IMR-90 (cell line): ENCODE results near the gene ARHGAP19. TPM values are rescaled to one million over a fixed set of nuclear protein-coding genes. Genes with fewer than 3 reads are reported as not detected.

Source experiments
- ATAC-seq: fragments of 200-7000 bp; cut with Tn5 transposase; 2 replicates; pipeline ENCODE4 v1.9.1; 2020; ENCODE audit warnings: low read depth, mild to moderate bottlenecking, moderate library complexity
- BruUV-seq: library from RNA; stranded (reverse); fragments of 400-500 nt; replicated peaks from 2 replicates; lab custom pipeline; 2021; lab: Mats Ljungman, UMichigan
- CTCF ChIA-PET: fragments of 300-600 bp; formaldehyde crosslinking; extraction: SDS; loops from one replicate; lab custom pipeline; 2021; ENCODE audit warnings: antibody characterized with exemption; lab: Yijun Ruan, JAX
- POLR2A ChIA-PET: fragments of 300-600 bp; sonication (Branson Sonifier 250); formaldehyde crosslinking; loops from one replicate; lab custom pipeline; 2022; ENCODE audit warnings: antibody characterized with exemption; ENCODE audit not compliant: unreplicated experiment; lab: Charles Lee
- DNase-seq: peaks from one replicate; pipeline ENCODE4 v3.0.0; 2013
- H2AFZ ChIP-seq: replicated peaks from 2 replicates; pipeline ENCODE3; 2013; ENCODE audit warnings: low read length, mild to moderate bottlenecking; ENCODE audit not compliant: poor library complexity
- H2AK5ac ChIP-seq: 2 replicates; pipeline ENCODE4 v1.6.1; 2013; ENCODE audit warnings: low read depth, low read length, inconsistent platforms
- H2AK9ac ChIP-seq: replicated peaks from 2 replicates; pipeline ENCODE3; 2013; ENCODE audit warnings: mild to moderate bottlenecking, low read depth, low read length, moderate library complexity; ENCODE audit not compliant: poor library complexity
- H2BK120ac ChIP-seq: 2 replicates; pipeline ENCODE4 v1.6.1; 2013; ENCODE audit warnings: low read depth, low read length, inconsistent platforms
- H2BK15ac ChIP-seq: 3 replicates; pipeline ENCODE4 v1.6.1; 2013; ENCODE audit warnings: low read depth, low read length, inconsistent platforms
- H2BK20ac ChIP-seq: 2 replicates; pipeline ENCODE4 v1.6.1; 2013; ENCODE audit warnings: low read depth, mild to moderate bottlenecking, inconsistent platforms, low read length, moderate library complexity
- H2BK5ac ChIP-seq: 2 replicates; pipeline ENCODE4 v1.6.1; 2013; ENCODE audit warnings: mild to moderate bottlenecking, low read depth, low read length, inconsistent platforms; ENCODE audit not compliant: poor library complexity, severe bottlenecking
- H3K14ac ChIP-seq: replicated peaks from 2 replicates; pipeline ENCODE4 v1.6.1; 2013; ENCODE audit warnings: low read depth, low read length, inconsistent platforms
- H3K18ac ChIP-seq: 2 replicates; pipeline ENCODE4 v1.6.1; 2013; ENCODE audit warnings: low read depth, low read length, control low read depth
- H3K23ac ChIP-seq: 2 replicates; pipeline ENCODE4 v1.6.1; 2013; ENCODE audit warnings: low read depth, low read length, inconsistent platforms
- H3K27ac ChIP-seq: 2 replicates; pipeline ENCODE4 v1.5.1; 2013; ENCODE audit warnings: mild to moderate bottlenecking, control low read depth, low read length; ENCODE audit not compliant: insufficient read depth
- H3K27me3 ChIP-seq: 2 replicates; pipeline ENCODE4 v1.6.1; 2013; ENCODE audit warnings: low read length; ENCODE audit not compliant: control insufficient read depth, insufficient read depth
- H3K36me3 ChIP-seq: 2 replicates; pipeline ENCODE4 v1.6.1; 2013; ENCODE audit warnings: low read length, mixed read lengths; ENCODE audit not compliant: control insufficient read depth, insufficient read depth
- H3K4ac ChIP-seq: 2 replicates; pipeline ENCODE4 v1.6.1; 2013; ENCODE audit warnings: low read depth, low read length, inconsistent platforms
- H3K4me1 ChIP-seq: 2 replicates; pipeline ENCODE4 v1.6.1; 2013; ENCODE audit warnings: low read length, mixed read lengths; ENCODE audit not compliant: control insufficient read depth, insufficient read depth
- H3K4me2 ChIP-seq: 2 replicates; pipeline ENCODE4 v1.6.1; 2013; ENCODE audit warnings: low read depth, mild to moderate bottlenecking, control low read depth, low read length, moderate library complexity
- H3K4me3 ChIP-seq: 2 replicates; pipeline ENCODE4 v1.5.1; 2013; ENCODE audit warnings: low read depth, mild to moderate bottlenecking, control low read depth, low read length, moderate library complexity; ENCODE audit not compliant: insufficient read depth
- H3K56ac ChIP-seq: 2 replicates; pipeline ENCODE4 v1.6.1; 2013; ENCODE audit warnings: low read length, inconsistent platforms; ENCODE audit not compliant: insufficient read depth; ENCODE audit errors: extremely low read depth
- H3K79me1 ChIP-seq, 2 experiments: 2 replicates each; pipeline ENCODE4 v1.6.1; 2013; ENCODE audit warnings: low read length in 2 of 2, inconsistent platforms in 1 of 2, low read depth in 1 of 2
- H3K9ac ChIP-seq: 2 replicates; pipeline ENCODE4 v1.6.1; 2013; ENCODE audit warnings: low read depth, low read length, control low read depth
- H3K9me1 ChIP-seq: 2 replicates; pipeline ENCODE4 v1.6.1; 2013; ENCODE audit warnings: low read length, inconsistent platforms; ENCODE audit not compliant: insufficient read depth
- H3K9me3 ChIP-seq: 2 replicates; pipeline ENCODE4 v1.6.1; 2013; ENCODE audit warnings: low read length; ENCODE audit not compliant: control insufficient read depth, insufficient read depth
- H4K20me1 ChIP-seq: 2 replicates; pipeline ENCODE4 v1.6.1; 2013; ENCODE audit warnings: low read length, inconsistent platforms; ENCODE audit not compliant: insufficient read depth
- H4K5ac ChIP-seq: 2 replicates; pipeline ENCODE4 v1.6.1; 2013; ENCODE audit warnings: mild to moderate bottlenecking, low read depth, low read length, control low read depth
- H4K8ac ChIP-seq, 2 experiments: 2 replicates each; pipeline ENCODE4 v1.6.1; 2013; ENCODE audit warnings: low read depth in 2 of 2, low read length in 2 of 2, control low read depth in 1 of 2, inconsistent platforms in 1 of 2
- H4K91ac ChIP-seq: 2 replicates; pipeline ENCODE4 v1.6.1; 2013; ENCODE audit warnings: low read depth, low read length, inconsistent platforms; ENCODE audit not compliant: insufficient read depth
- CEBPB ChIP-seq: IDR thresholded peaks from 2 replicates; pipeline ENCODE4 v1.6.1; 2012; ENCODE audit warnings: low read depth, low read length, improper control_type of control experiment
- MAZ ChIP-seq: IDR thresholded peaks from 2 replicates; pipeline ENCODE4 v1.6.1; 2012; ENCODE audit warnings: low read depth, mild to moderate bottlenecking, low read length, improper control_type of control experiment, moderate library complexity, borderline replicate concordance
- WGBS, 2 experiments: methylation state at CpG; one replicate each; pipeline versions ENCODE4 v1.1.5 to v1.1.7; 2013; ENCODE audit warnings: missing lambda C conversion rate in 2 of 2; ENCODE audit not compliant: insufficient read length in 1 of 2; ENCODE audit errors: extremely low coverage in 2 of 2; 5-methylcytosine and 5-hydroxymethylcytosine counted together
- dilution Hi-C: fragments of 300-500 bp; cut with HindIII; formaldehyde crosslinking; loops from one replicate; pipeline ENCODE4 v1.14.3; 2018; ENCODE audit warnings: low sequenced_read_pairs; ENCODE audit not compliant: unreplicated experiment
- in situ Hi-C: fragments of 300-500 bp; cut with MboI; formaldehyde crosslinking; loops from 3 replicates; pipeline ENCODE4 v1.14.3; 2019; ENCODE audit warnings: low sequenced_read_pairs, inconsistent platforms, mixed read lengths
- intact Hi-C: fragments of 100-400 bp; cut with micrococcal nuclease; formaldehyde crosslinking; loops from 2 replicates; pipeline ENCODE4 v1.10.0; 2022
- polyA plus RNA-seq, 3 experiments: library from polyadenylated mRNA; depleted of rRNA; stranded (reverse); fragments of >200 nt; gene quantifications; 2 replicates each; pipeline ENCODE4 v1.2.3, GENCODE V29; 2012; ENCODE audit warnings: low replicate concordance in 1 of 3
- total RNA-seq: library from RNA; depleted of rRNA; stranded (reverse); fragments of >200 nt; gene quantifications from 2 replicates; pipeline ENCODE4 v1.2.3, GENCODE V29; 2012

ARHGAP19 gene
- total and polyA plus RNA-seq, 2 of the 4 experiments (the other 2 are of a cell fraction): 6.3 to 7.0 TPM

DNA sequence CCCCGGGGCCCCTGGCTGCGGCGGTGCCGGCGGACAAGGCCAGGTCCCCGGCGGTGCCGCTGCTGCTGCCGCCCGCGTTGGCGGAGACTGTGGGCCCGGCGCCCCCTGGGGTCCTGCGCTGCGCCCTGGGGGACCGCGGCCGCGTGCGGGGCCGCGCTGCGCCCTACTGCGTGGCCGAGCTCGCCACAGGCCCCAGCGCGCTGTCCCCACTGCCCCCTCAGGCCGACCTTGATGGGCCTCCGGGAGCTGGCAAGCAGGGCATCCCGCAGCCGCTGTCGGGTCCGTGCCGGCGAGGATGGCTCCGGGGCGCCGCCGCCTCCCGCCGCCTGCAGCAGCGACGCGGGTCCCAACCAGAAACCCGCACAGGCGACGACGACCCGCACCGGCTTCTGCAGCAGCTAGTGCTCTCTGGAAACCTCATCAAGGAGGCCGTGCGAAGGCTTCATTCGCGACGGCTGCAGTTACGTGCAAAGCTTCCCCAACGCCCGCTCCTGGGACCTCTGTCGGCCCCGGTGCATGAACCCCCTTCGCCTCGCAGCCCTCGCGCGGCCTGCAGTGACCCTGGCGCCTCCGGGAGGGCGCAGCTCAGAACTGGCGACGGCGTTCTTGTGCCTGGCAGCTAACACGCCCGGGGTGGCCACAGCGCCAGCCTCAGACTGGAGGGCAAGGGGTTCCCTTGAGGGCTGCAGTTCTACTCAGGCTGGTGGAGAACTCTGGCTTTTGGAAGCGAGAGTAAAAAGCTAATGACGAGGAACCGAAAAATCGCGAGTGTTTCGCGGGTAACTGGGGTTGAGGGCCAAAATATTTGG, 27.4 kb upstream of the ARHGAP19 start:
- H4K91ac ChIP-seq: no peak overlapping the region
- no peaks in the 10 kb centered on the region for H4K20me1 ChIP-seq
- H2BK5ac ChIP-seq: no peak overlapping the region
- BruUV-seq: no TSS peak
- DNase-seq (no peak), ATAC-seq (peak; percentile 40)
- POLR2A ChIA-PET: no interaction called here
- peak overlapping the region; percentile 37 to 39; a peak in 2 of 4 replicates for H4K8ac ChIP-seq
- no peak overlapping the region for H4K5ac ChIP-seq
- peak overlapping the region; percentile 92 for H3K4me3 ChIP-seq
- H3K18ac ChIP-seq: no peak overlapping the region
- H3K56ac ChIP-seq: no peak overlapping the region; the same call in 1 of the 2 replicates
- intact Hi-C loops (loop anchor here (2.0 kb wide), 1 partner anchor 27 kb away; the partner anchor contains the start of gene ARHGAP19), dilution Hi-C loops (no loop called here), in situ Hi-C loops (no loop called here)
- no peaks in the 10 kb centered on the region for H3K9me3 ChIP-seq
- peak overlapping the region; percentile 77 for H3K4me2 ChIP-seq
- TF ChIP-seq CEBPB (no peak), MAZ (0 out of 2 replicates have a peak, but pooled peaks have one; percentile 10)
- no peak overlapping the region for H3K4ac ChIP-seq
- H3K4me1 ChIP-seq: peaks cover 8% of the 10 kb centered on the region; the same call in 1 of the 2 replicates
- CTCF ChIA-PET: interaction anchor here (1.1 to 1.9 kb wide), 3 partner anchors 13 to 48 kb away, joined by 3 to 8 read pairs (median 6); no protein-coding TSS in a partner anchor
- no peak overlapping the region for H2BK20ac ChIP-seq
- no peaks in the 10 kb centered on the region for H3K27me3 ChIP-seq
- H2AK9ac ChIP-seq: peak overlapping the region; percentile 17
- peaks cover 7% of the 10 kb centered on the region in 2 experiments; a peak in 2 of 4 replicates for H3K79me1 ChIP-seq
- H2BK15ac ChIP-seq: no peak overlapping the region
- peak overlapping the region; percentile 82 for H3K23ac ChIP-seq
- H3K36me3 ChIP-seq: no peaks in the 10 kb centered on the region
- no peaks in the 10 kb centered on the region for H3K9me1 ChIP-seq
- no peak overlapping the region for H3K27ac ChIP-seq
- no peak overlapping the region for H2BK120ac ChIP-seq
- H3K9ac ChIP-seq: peak overlapping the region; percentile 43
- peak overlapping the region; percentile 99 for H2AFZ ChIP-seq
- 5% methylated on average over 65 of the region's 83 CpGs; no CpG with 5 or more reads in 1 of the 2 experiments for WGBS, 2 experiments
- peak overlapping the region; percentile 55; the same call in 1 of the 2 replicates for H3K14ac ChIP-seq
- no peak overlapping the region for H2AK5ac ChIP-seq
